Muscle of leg (tissue), 9 donors: ENCODE measurements around the gene F10. TPM values are rescaled to one million over a fixed set of nuclear protein-coding genes. Genes with fewer than 3 reads are reported as not detected.

Experiments
- polyA plus RNA-seq, 8 donors: library from polyadenylated mRNA; unstranded; fragments of 120-200 nt; gene quantifications; one replicate each; pipeline versions ENCODE4 v1.2.1 to v1.2.3, GENCODE V29; 2013; ENCODE audit warnings: inconsistent platforms in 1 of 8, low replicate concordance in 1 of 8; ENCODE audit not compliant: insufficient read length in 8 of 8, insufficient read depth in 1 of 8
- total RNA-seq: library from RNA; stranded (reverse); fragments of 120-200 nt; gene quantifications from one replicate; pipeline ENCODE4 v1.2.4, GENCODE V29; 2013

Gene F10
- total and polyA plus RNA-seq, 9 donors: 6.7 to 41.0 (median 14.8) TPM

Other genes starting within 250 kb of the F10 start
- gene MCF2L, start 153.6 kb upstream of the F10 start, total RNA-seq: 19.2 TPM
- gene MCF2L, start 153.6 kb upstream of the F10 start, polyA plus RNA-seq: 10 to 100 TPM; 15.9 to 27.6 (median 20.6) TPM
- gene F7, start 17.0 kb upstream of the F10 start, total RNA-seq: 1.6 TPM
- gene F7, start 17.0 kb upstream of the F10 start, polyA plus RNA-seq: 1 to 10 TPM in 7 of 8 donors, under 1 TPM in 1; 0.99 to 2.0 (median 1.5) TPM
- not detected for gene PROZ, start 35.8 kb downstream of the F10 start, total RNA-seq
- gene PROZ, start 35.8 kb downstream of the F10 start, polyA plus RNA-seq: under 1 TPM in 6 of 8 donors, not detected in 2; 0.08 to 0.28 (median 0.15) TPM
- 39.4 TPM for gene PCID2, start 85.9 kb downstream of the F10 start, total RNA-seq
- gene PCID2, start 85.9 kb downstream of the F10 start, polyA plus RNA-seq: 10 to 100 TPM; 34.6 to 44.3 (median 37.1) TPM
- gene CUL4A, start 86.8 kb downstream of the F10 start, total RNA-seq: 55.8 TPM
- gene CUL4A, start 86.8 kb downstream of the F10 start, polyA plus RNA-seq: 10 to 100 TPM; 52.4 to 72.3 (median 62.9) TPM
- gene LAMP1, start 174.4 kb downstream of the F10 start, total RNA-seq: 69.6 TPM
- gene LAMP1, start 174.4 kb downstream of the F10 start, polyA plus RNA-seq: 100 to 1,000 TPM in 3 of 8 donors, 10 to 100 TPM in 5; 86.3 to 120 (median 94.1) TPM
- 2.9 TPM for gene GRTP1, start 241.3 kb downstream of the F10 start, total RNA-seq
- gene GRTP1, start 241.3 kb downstream of the F10 start, polyA plus RNA-seq: 1 to 10 TPM; 1.5 to 4.5 (median 2.8) TPM